CD14-positive monocyte (primary cell): ENCODE measurements around the gene CTRB1. TPM values are rescaled to one million over a fixed set of nuclear protein-coding genes. Genes with fewer than 3 reads are reported as not detected.

Experiments used
- DNase-seq, 3 donors: peaks; one replicate each; pipeline ENCODE4 v3.0.0-alpha.2; 2011 to 2022
- H2AFZ ChIP-seq: 2 replicates; pipeline ENCODE4 v1.6.0; 2012; ENCODE audit warnings: mild to moderate bottlenecking, low read depth, low read length, inconsistent platforms; ENCODE audit not compliant: insufficient read depth, poor library complexity, severe bottlenecking
- H3K27ac ChIP-seq, 2 donors: 1 replicate in 1 of 2; 2 replicates in 1 of 2; pipeline ENCODE4 v1.5.1; 2012 to 2013; ENCODE audit warnings: low read length in 2 of 2, control low read depth in 1 of 2, inconsistent platforms in 1 of 2, low read depth in 1 of 2, mild to moderate bottlenecking in 1 of 2
- H3K27me3 ChIP-seq, 2 donors: one replicate each; pipeline versions ENCODE4 v1.6.0 to v1.6.1; 2011 to 2013; ENCODE audit warnings: low read length in 2 of 2; ENCODE audit not compliant: control insufficient read depth in 2 of 2, insufficient read depth in 2 of 2
- H3K36me3 ChIP-seq, 2 donors: replicated peaks in 1 of 2; 1 replicate in 1 of 2; 2 replicates in 1 of 2; pipeline versions ENCODE4 v1.5.1 to v1.6.1; 2012 to 2013; ENCODE audit warnings: low read length in 2 of 2, control low read depth in 1 of 2, inconsistent platforms in 1 of 2, mild to moderate bottlenecking in 1 of 2; ENCODE audit not compliant: insufficient read depth in 2 of 2, control insufficient read depth in 1 of 2
- H3K4me1 ChIP-seq, 2 donors: 1 replicate in 1 of 2; 2 replicates in 1 of 2; pipeline versions ENCODE4 v1.5.1 to v1.6.1; 2012 to 2013; ENCODE audit warnings: low read length in 2 of 2, control low read depth in 1 of 2, inconsistent platforms in 1 of 2, mild to moderate bottlenecking in 1 of 2, moderate library complexity in 1 of 2; ENCODE audit not compliant: insufficient read depth in 2 of 2, control insufficient read depth in 1 of 2
- H3K4me2 ChIP-seq: replicated peaks from 2 replicates; pipeline ENCODE3; 2012; ENCODE audit warnings: low read length, moderate library complexity, mild to moderate bottlenecking; ENCODE audit not compliant: poor library complexity, severe bottlenecking; ENCODE audit errors: extremely low read depth
- H3K4me3 ChIP-seq, 3 experiments: fragments of 200-600 bp in 1 of 3; sonication (generic) in 1 of 3; replicated peaks in 1 of 3; 1 replicate in 2 of 3; 2 replicates in 1 of 3; pipeline ENCODE4 v1.5.1; 2011 to 2013; ENCODE audit warnings: low read length in 3 of 3, mild to moderate bottlenecking in 3 of 3, control low read depth in 2 of 3, low read depth in 2 of 3, inconsistent platforms in 1 of 3, moderate library complexity in 1 of 3
- H3K79me2 ChIP-seq: 2 replicates; pipeline ENCODE4 v1.6.0; 2012; ENCODE audit warnings: mild to moderate bottlenecking, control low read depth, inconsistent platforms, low read length, moderate library complexity; ENCODE audit not compliant: insufficient read depth
- H3K9ac ChIP-seq: 2 replicates; pipeline ENCODE4 v1.6.0; 2017; ENCODE audit warnings: low read length, mild to moderate bottlenecking; ENCODE audit not compliant: insufficient read depth, poor library complexity, severe bottlenecking
- H3K9me3 ChIP-seq, 2 donors: replicated peaks in 1 of 2; 1 replicate in 1 of 2; 2 replicates in 1 of 2; pipeline versions ENCODE4 v1.5.1 to v1.6.1; 2012 to 2013; ENCODE audit warnings: low read length in 2 of 2, control low read depth in 1 of 2; ENCODE audit not compliant: control insufficient read depth in 1 of 2, insufficient read depth in 1 of 2
- H4K20me1 ChIP-seq: 2 replicates; pipeline ENCODE4 v1.6.0; 2012; ENCODE audit warnings: mild to moderate bottlenecking, low read length, control low read depth, moderate library complexity; ENCODE audit not compliant: insufficient read depth
- H3K27ac Mint-ChIP-seq, 7 donors: one replicate each; pipeline ENCODE4 v1.8.0; 2020; ENCODE audit warnings: mild to moderate bottlenecking in 7 of 7, mixed read lengths in 7 of 7, moderate library complexity in 6 of 7, inconsistent platforms in 2 of 7
- H3K27me3 Mint-ChIP-seq, 3 donors: one replicate each; pipeline ENCODE4 v1.8.0; 2021 to 2022; ENCODE audit warnings: low read depth in 3 of 3, mild to moderate bottlenecking in 3 of 3, mixed read lengths in 3 of 3, moderate library complexity in 3 of 3, inconsistent platforms in 1 of 3
- H3K36me3 Mint-ChIP-seq, 2 donors: one replicate each; pipeline ENCODE4 v1.8.0; 2020; ENCODE audit warnings: mixed read lengths in 2 of 2, inconsistent platforms in 1 of 2, mild to moderate bottlenecking in 1 of 2
- H3K4me1 Mint-ChIP-seq: one replicate; pipeline ENCODE4 v1.8.0; 2020; ENCODE audit warnings: mild to moderate bottlenecking, mixed read lengths
- H3K4me3 Mint-ChIP-seq, 2 donors: one replicate each; pipeline ENCODE4 v1.8.0; 2020; ENCODE audit warnings: mild to moderate bottlenecking in 2 of 2, mixed read lengths in 2 of 2, moderate library complexity in 1 of 2
- H3K9me3 Mint-ChIP-seq, 7 donors: one replicate each; pipeline ENCODE4 v1.8.0; 2020 to 2022; ENCODE audit warnings: mixed read lengths in 7 of 7, mild to moderate bottlenecking in 6 of 7, moderate library complexity in 6 of 7, inconsistent platforms in 2 of 7
- CTCF ChIP-seq: fragments of 200-600 bp; IDR thresholded peaks from one replicate; pipeline ENCODE4 v1.8.0; 2022; ENCODE audit warnings: antibody characterized with exemption, mild to moderate bottlenecking
- WGBS: methylation state at CpG from one replicate; pipeline ENCODE4 v1.1.5; 2013; ENCODE audit warnings: missing lambda C conversion rate; ENCODE audit not compliant: insufficient coverage; 5-methylcytosine and 5-hydroxymethylcytosine counted together
- intact Hi-C, 2 donors: fragments of 100-400 bp; cut with micrococcal nuclease; formaldehyde crosslinking; loops; one replicate each; pipeline versions ENCODE4 v1.15.0 to v1.15.1; 2023
- polyA plus RNA-seq, 3 donors: library from polyadenylated mRNA; depleted of rRNA in 1 of 3; unstranded in 2 of 3; stranded (reverse) in 1 of 3; fragments of 300-500 nt in 2 of 3; fragments of >200 nt in 1 of 3; fragmentation: Illumina TruSeq in 2 of 3; gene quantifications; 1 replicate in 2 of 3; 2 replicates in 1 of 3; pipeline ENCODE4 v1.2.3, GENCODE V29; 2012 to 2021

Gene CTRB1
- polyA plus RNA-seq, 3 donors: not detected

GRCh38 chr16:75234856-75235696 lies 16.3 kb downstream of the CTRB1 start:
- Histone ChIP-seq H4K20me1 (no peaks in the 10 kb centered on the region), H3K9ac (no peak overlapping the region), H3K4me2 (no peak overlapping the region), H3K9me3 (no peaks in the 10 kb centered on the region), H3K4me1 (no peaks in the 10 kb centered on the region), H3K27me3 (peaks cover 4 to 84% of the 10 kb centered on the region in 2 donors), H2AFZ (no peak overlapping the region), H3K4me3 (no peak overlapping the region), H3K36me3 (no peaks in the 10 kb centered on the region), H3K79me2 (no peaks in the 10 kb centered on the region), H3K27ac (no peak overlapping the region)
- H3K27ac Mint-ChIP-seq: no peak overlapping the region
- no peaks in the 10 kb centered on the region for H3K4me1 Mint-ChIP-seq
- intact Hi-C loops: loop anchor here in 1 of 2 donors (5.0 to 10.0 kb wide), 2 partner anchors 152 to 530 kb away; no protein-coding TSS in a partner anchor
- H3K27me3 Mint-ChIP-seq: peaks cover 56 to 99% (median 73%) of the 10 kb centered on the region in 3 donors
- H3K36me3 Mint-ChIP-seq: no peaks in the 10 kb centered on the region
- H3K4me3 Mint-ChIP-seq: peak overlapping the region in 1 of 2 donors; percentile 67
- 93% methylated on average over 42 of the region's 48 CpGs for WGBS
- no peak for DNase-seq
- H3K9me3 Mint-ChIP-seq: peaks cover 0 to 11% (median 0%) of the 10 kb centered on the region in 7 donors
- TF ChIP-seq CTCF: no peak

- Histone ChIP-seq H3K9ac (no peak overlapping the region), H3K27me3 (peaks cover 4 to 89% of the 10 kb centered on the region in 2 donors), H3K79me2 (no peaks in the 10 kb centered on the region), H3K4me1 (no peaks in the 10 kb centered on the region), H2AFZ (no peak overlapping the region), H3K4me2 (no peak overlapping the region), H3K27ac (no peak overlapping the region), H3K9me3 (no peaks in the 10 kb centered on the region), H4K20me1 (no peaks in the 10 kb centered on the region), H3K4me3 (no peak overlapping the region), H3K36me3 (no peaks in the 10 kb centered on the region)
- Mint-ChIP-seq H3K9me3 (peaks cover 0 to 11% (median 0%) of the 10 kb centered on the region in 7 donors), H3K4me3 (peak overlapping the region in 1 of 2 donors; percentile 28), H3K4me1 (no peaks in the 10 kb centered on the region), H3K27me3 (peaks cover 55 to 99% (median 74%) of the 10 kb centered on the region in 3 donors), H3K27ac (no peak overlapping the region), H3K36me3 (no peaks in the 10 kb centered on the region)
- intact Hi-C loops: loop anchor here in 1 of 2 donors (10.0 kb wide), 1 partner anchor 529 kb away; no protein-coding TSS in a partner anchor
- no peak for TF ChIP-seq CTCF
- no peak for DNase-seq
- WGBS: 95% methylated on average over 31 of the region's 34 CpGs
These were observed 17.0 kb downstream of the CTRB1 start for GRCh38 chr16:75235721-75236193.
